Tibial artery (tissue), 4 donors: Measurements from ENCODE around the gene MED13.

Experiments
- DNase-seq, 2 donors: peaks; one replicate each; pipeline ENCODE4 v3.0.0-alpha.2; 2019
- H3K27ac ChIP-seq, 2 donors: fragments of 200-600 bp; sonication (generic) in 1 of 2; 1 replicate in 1 of 2; 2 replicates in 1 of 2; pipeline ENCODE4 v1.5.1; 2018 to 2019; ENCODE audit warnings: mild to moderate bottlenecking in 1 of 2
- H3K27me3 ChIP-seq, 2 donors: fragments of 200-600 bp; sonication (generic) in 1 of 2; one replicate each; pipeline versions ENCODE4 v1.5.1 to v1.6.0; 2016 to 2019
- H3K36me3 ChIP-seq, 3 donors: fragments of 200-600 bp; sonication (generic) in 2 of 3; one replicate each; pipeline ENCODE4 v1.5.1; 2016 to 2019; ENCODE audit warnings: mild to moderate bottlenecking in 2 of 3
- H3K4me1 ChIP-seq, 4 donors: fragments of 200-600 bp; sonication (generic) in 2 of 4; 1 replicate in 3 of 4; 2 replicates in 1 of 4; pipeline ENCODE4 v1.5.1; 2016 to 2019
- H3K4me3 ChIP-seq, 2 donors: fragments of 200-600 bp; sonication (generic) in 1 of 2; 1 replicate in 1 of 2; 2 replicates in 1 of 2; pipeline ENCODE4 v1.5.1; 2018 to 2019; ENCODE audit warnings: mild to moderate bottlenecking in 2 of 2
- H3K9me3 ChIP-seq, 3 donors: fragments of 200-600 bp; sonication (generic) in 1 of 3; one replicate each; pipeline ENCODE4 v1.5.1; 2016 to 2019
- intact Hi-C: fragments of 100-400 bp; cut with DNase I; formaldehyde crosslinking; loops from one replicate; pipeline ENCODE4 v1.15.0; 2023; ENCODE audit warnings: low total_unique reads
- TF ChIP-seq, protein P1 (sequence below), 2 experiments: fragments of 200-600 bp in 1 of 2; fragments of 450-650 bp in 1 of 2; IDR thresholded peaks; one replicate each; pipeline ENCODE4 v1.5.1; 2017 to 2019; ENCODE audit warnings: antibody characterized with exemption in 2 of 2, mild to moderate bottlenecking in 1 of 2, moderate library complexity in 1 of 2

The MED13 gene

DNA sequence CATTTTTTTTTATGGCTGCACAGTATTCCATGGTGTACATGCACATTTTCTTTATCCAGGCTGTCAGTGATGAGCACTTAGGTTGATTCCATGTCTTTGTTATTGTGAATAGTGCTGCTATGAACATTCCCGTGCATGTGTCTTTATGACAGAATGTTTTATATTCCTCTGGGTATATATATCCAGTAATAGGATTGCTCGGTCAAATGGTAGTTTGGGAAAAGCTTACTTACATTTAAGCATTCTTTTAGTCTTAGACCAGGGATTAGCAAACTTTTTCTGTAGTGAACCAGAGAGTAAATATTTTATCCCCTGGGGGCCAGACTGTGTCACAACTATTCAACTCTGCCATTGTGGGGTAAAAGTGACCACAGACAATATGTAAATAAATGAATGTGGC is 40.2 kb downstream of the MED13 start:
- intact Hi-C loops: no loop called here
- Histone ChIP-seq H3K27ac (no peak overlapping the region), H3K4me3 (no peak overlapping the region), H3K4me1 (no peaks in the 10 kb centered on the region), H3K27me3 (no peaks in the 10 kb centered on the region), H3K36me3 (peaks cover 61 to 92% (median 77%) of the 10 kb centered on the region in 3 donors), H3K9me3 (no peaks in the 10 kb centered on the region)
- TF ChIP-seq, protein P1, sequence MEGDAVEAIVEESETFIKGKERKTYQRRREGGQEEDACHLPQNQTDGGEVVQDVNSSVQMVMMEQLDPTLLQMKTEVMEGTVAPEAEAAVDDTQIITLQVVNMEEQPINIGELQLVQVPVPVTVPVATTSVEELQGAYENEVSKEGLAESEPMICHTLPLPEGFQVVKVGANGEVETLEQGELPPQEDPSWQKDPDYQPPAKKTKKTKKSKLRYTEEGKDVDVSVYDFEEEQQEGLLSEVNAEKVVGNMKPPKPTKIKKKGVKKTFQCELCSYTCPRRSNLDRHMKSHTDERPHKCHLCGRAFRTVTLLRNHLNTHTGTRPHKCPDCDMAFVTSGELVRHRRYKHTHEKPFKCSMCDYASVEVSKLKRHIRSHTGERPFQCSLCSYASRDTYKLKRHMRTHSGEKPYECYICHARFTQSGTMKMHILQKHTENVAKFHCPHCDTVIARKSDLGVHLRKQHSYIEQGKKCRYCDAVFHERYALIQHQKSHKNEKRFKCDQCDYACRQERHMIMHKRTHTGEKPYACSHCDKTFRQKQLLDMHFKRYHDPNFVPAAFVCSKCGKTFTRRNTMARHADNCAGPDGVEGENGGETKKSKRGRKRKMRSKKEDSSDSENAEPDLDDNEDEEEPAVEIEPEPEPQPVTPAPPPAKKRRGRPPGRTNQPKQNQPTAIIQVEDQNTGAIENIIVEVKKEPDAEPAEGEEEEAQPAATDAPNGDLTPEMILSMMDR (IDR thresholded peaks at IDR 0.05): no peak
- DNase-seq: no peak

DNA sequence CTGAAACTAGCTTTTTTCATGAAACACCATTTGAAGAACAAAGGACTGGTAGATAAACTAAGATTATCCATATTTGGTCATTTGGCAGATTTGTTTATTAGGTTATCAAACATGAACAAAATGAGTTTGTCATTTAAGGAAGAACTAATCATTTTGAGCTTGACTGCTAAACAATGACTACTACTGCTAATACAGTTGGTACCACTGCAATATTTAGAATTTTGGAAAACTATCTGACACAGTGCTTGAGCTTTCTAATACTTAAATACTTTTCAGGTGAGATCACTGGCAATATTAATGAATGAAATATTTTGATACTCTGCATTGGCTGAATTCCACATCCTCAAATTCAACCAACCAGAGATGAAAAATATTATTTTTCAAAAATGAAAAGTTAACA is 47.2 kb downstream of the MED13 start:
- TF ChIP-seq, protein P1 (IDR thresholded peaks at IDR 0.05): no peak

DNA sequence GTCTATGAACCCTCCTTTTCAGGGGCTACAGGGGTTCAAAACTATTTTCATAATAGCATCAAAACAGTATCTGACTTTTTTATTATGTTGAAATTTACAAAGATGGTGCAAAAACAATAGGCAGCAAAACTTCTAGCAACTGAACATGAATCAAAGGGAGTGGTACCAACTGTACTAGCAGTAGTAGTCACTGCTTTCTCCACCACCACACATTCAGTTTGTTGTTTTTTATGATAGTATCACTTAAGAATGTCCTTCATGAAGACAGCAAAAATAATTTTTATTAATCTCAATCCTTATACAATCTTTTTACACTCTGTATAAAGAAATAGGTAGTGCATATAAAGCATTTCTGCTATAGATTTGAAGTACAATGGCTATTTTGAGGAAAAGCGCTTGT is 47.6 kb downstream of the MED13 start:
- Histone ChIP-seq H3K36me3 (peaks cover 18 to 60% (median 31%) of the 10 kb centered on the region in 3 donors), H3K27me3 (no peaks in the 10 kb centered on the region), H3K4me3 (no peak overlapping the region), H3K27ac (no peak overlapping the region), H3K4me1 (peaks cover 0 to 8% (median 2%) of the 10 kb centered on the region in 4 donors), H3K9me3 (no peaks in the 10 kb centered on the region)
- TF ChIP-seq, protein P1 (IDR thresholded peaks at IDR 0.05): no peak
- DNase-seq: no peak
- intact Hi-C loops: no loop called here

More for the DNA sequence above, 47.2 kb downstream of the MED13 start:
- intact Hi-C loops: no loop called here
- Histone ChIP-seq H3K36me3 (peaks cover 17 to 60% (median 31%) of the 10 kb centered on the region in 3 donors), H3K27ac (no peak overlapping the region), H3K9me3 (no peaks in the 10 kb centered on the region), H3K27me3 (no peaks in the 10 kb centered on the region), H3K4me1 (peaks cover 0 to 8% (median 2%) of the 10 kb centered on the region in 4 donors), H3K4me3 (no peak overlapping the region)
- no peak for DNase-seq

DNA sequence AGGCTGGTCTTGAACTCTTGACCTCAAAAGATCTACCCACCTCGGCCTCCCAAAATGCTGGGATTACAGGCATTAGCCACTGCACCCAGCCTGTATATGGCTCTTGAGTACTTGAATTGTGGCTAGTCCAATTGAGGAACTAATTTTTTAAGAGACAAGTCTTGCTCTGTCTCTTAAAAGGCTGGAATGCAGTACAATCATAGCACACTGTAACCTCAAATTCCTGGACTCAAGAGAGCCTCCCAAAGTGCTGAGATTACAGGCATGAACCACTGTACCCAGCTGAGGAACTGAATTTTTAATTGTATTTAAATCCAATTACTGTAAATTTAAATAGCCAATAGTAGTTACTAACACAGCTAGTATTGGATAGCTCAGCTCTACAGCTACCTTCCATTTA is 50.6 kb downstream of the MED13 start:
- Histone ChIP-seq H3K36me3 (peaks cover 24 to 66% (median 46%) of the 10 kb centered on the region in 3 donors), H3K27me3 (no peaks in the 10 kb centered on the region), H3K4me1 (peaks cover 0 to 8% (median 2%) of the 10 kb centered on the region in 4 donors), H3K4me3 (no peak overlapping the region), H3K9me3 (no peaks in the 10 kb centered on the region), H3K27ac (no peak overlapping the region)
- TF ChIP-seq, protein P1 (IDR thresholded peaks at IDR 0.05): no peak
- DNase-seq: no peak
- intact Hi-C loops: no loop called here

DNA sequence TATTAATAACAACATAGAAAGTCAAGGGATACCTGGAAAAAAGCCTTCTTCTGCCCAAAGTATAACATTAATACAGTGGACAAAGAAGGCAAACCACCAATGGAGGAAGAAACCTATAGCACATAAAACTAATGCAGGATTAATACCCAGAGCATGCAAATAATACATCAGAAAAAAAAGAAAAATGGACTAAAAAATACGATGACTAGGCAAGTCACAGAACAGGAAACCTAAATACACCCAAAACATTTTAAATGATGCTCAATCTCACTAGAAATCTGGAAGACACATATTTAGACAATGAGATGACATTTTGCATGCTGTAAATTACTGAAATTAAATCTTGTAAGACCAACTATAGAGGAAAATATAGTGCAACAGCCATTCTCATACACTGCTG is 55.9 kb downstream of the MED13 start:
- H3K9me3 ChIP-seq: no peaks in the 10 kb centered on the region
- H3K4me1 ChIP-seq: peaks cover 0 to 11% (median 0%) of the 10 kb centered on the region in 4 donors
- H3K27ac ChIP-seq: no peak overlapping the region
- intact Hi-C loops: no loop called here
- no peaks in the 10 kb centered on the region for H3K27me3 ChIP-seq
- no peak overlapping the region for H3K4me3 ChIP-seq
- no peak for DNase-seq
- TF ChIP-seq, protein P1 (IDR thresholded peaks at IDR 0.05): no peak
- H3K36me3 ChIP-seq: peaks cover 30 to 74% (median 44%) of the 10 kb centered on the region in 3 donors

DNA sequence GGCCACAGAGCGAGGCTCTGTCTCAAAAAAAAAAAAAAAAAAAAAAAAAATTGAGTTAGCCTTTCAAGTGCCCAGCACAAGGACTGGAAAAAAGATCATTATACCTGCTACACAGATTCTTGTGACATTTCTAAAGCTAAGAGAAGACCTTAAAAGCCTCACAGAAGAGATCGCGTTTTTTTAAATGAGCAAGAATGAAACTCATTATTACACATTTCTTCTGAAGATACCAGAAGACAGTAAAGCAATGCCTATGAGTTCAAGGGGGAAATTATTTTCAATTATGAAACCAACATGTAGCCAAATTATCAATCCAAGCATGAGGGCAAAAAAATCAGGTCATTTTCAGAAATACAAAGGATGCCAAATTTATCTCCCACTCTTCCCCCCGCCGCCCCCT is 56.8 kb downstream of the MED13 start:
- TF ChIP-seq, protein P1 (IDR thresholded peaks at IDR 0.05): no peak
- peaks cover 30 to 68% (median 44%) of the 10 kb centered on the region in 3 donors for H3K36me3 ChIP-seq
- no peak overlapping the region for H3K27ac ChIP-seq

More for the DNA sequence above, 56.8 kb downstream of the MED13 start:
- Histone ChIP-seq H3K9me3 (no peaks in the 10 kb centered on the region), H3K27me3 (no peaks in the 10 kb centered on the region), H3K4me3 (no peak overlapping the region), H3K4me1 (peaks cover 0 to 16% (median 0%) of the 10 kb centered on the region in 4 donors)
- no peak for DNase-seq
- intact Hi-C loops: no loop called here
